SU-DHL-6 (cell line): ENCODE data around the gene FEM1B.

ENCODE experiments used
- H2AFZ ChIP-seq: fragments of 200-600 bp; sonication (generic); 2 replicates; pipeline ENCODE4 v1.6.1; 2014; ENCODE audit warnings: low read depth, mild to moderate bottlenecking, moderate library complexity, mixed read lengths, antibody characterized with exemption, low read length; ENCODE audit not compliant: severe bottlenecking
- H3F3A ChIP-seq: fragments of 200-600 bp; shearing (Covaris generic); 2 replicates; pipeline ENCODE4 v1.6.0; 2016; ENCODE audit warnings: antibody characterized with exemption, mild to moderate bottlenecking; ENCODE audit not compliant: insufficient read depth
- H3K27ac ChIP-seq: fragments of 200-600 bp; sonication (generic); 2 replicates; pipeline ENCODE4 v1.5.1; 2016; ENCODE audit warnings: low read depth, mild to moderate bottlenecking, low read length, moderate library complexity, mixed read lengths
- H3K27me3 ChIP-seq: fragments of 200-600 bp; sonication (generic), shearing (Covaris generic); 2 replicates; pipeline ENCODE4 v1.6.0; 2014; ENCODE audit warnings: mild to moderate bottlenecking, low read length
- H3K36me3 ChIP-seq: fragments of 200-600 bp; sonication (generic); 2 replicates; pipeline ENCODE4 v1.6.1; 2014; ENCODE audit warnings: mild to moderate bottlenecking, low read length, mixed read lengths
- H3K4me2 ChIP-seq: fragments of 300-600, 200-600 bp; shearing (Covaris generic), sonication (generic); 2 replicates; pipeline ENCODE4 v1.6.0; 2014; ENCODE audit warnings: low read length, low read depth, mild to moderate bottlenecking; ENCODE audit not compliant: poor library complexity, severe bottlenecking
- H3K4me3 ChIP-seq: fragments of 200-600 bp; sonication (generic); 2 replicates; pipeline ENCODE4 v1.5.1; 2014; ENCODE audit warnings: antibody characterized with exemption, low read length, mild to moderate bottlenecking, mixed read lengths; ENCODE audit not compliant: insufficient read depth, poor library complexity, severe bottlenecking
- H3K79me2 ChIP-seq: fragments of 200-600 bp; sonication (generic); 2 replicates; pipeline ENCODE4 v1.6.1; 2014; ENCODE audit warnings: mild to moderate bottlenecking, low read length, moderate library complexity; ENCODE audit not compliant: insufficient read depth
- H3K9ac ChIP-seq: fragments of 200-600 bp; sonication (generic); 2 replicates; pipeline ENCODE4 v1.7.0; 2014; ENCODE audit warnings: mild to moderate bottlenecking, low read length
- H3K9me2 ChIP-seq: fragments of 200-600 bp; sonication (generic); replicated peaks from 2 replicates; pipeline ENCODE4 v1.6.1; 2014; ENCODE audit warnings: low read length; ENCODE audit not compliant: insufficient read depth
- H3K9me3 ChIP-seq: fragments of 200-600 bp; sonication (generic); 2 replicates; pipeline ENCODE4 v1.6.1; 2014; ENCODE audit warnings: low read length, mixed read lengths; ENCODE audit not compliant: insufficient read depth
- H4K20me1 ChIP-seq: fragments of 200-600 bp; sonication (generic); 2 replicates; pipeline ENCODE4 v1.6.1; 2014; ENCODE audit warnings: low read depth, mild to moderate bottlenecking, antibody characterized with exemption, low read length, moderate library complexity, mixed read lengths
- CTCF ChIP-seq: fragments of 200-600 bp; sonication (generic); IDR thresholded peaks from one replicate; pipeline ENCODE4 v1.5.1; 2017; ENCODE audit warnings: antibody characterized with exemption, mild to moderate bottlenecking, low read length, moderate library complexity; ENCODE audit not compliant: insufficient read depth, poor library complexity, severe bottlenecking
- EZH2phosphoT487 ChIP-seq: fragments of 200-600 bp; sonication (generic), shearing (Covaris generic); conservative IDR thresholded peaks from 2 replicates; pipeline ENCODE4 v1.6.1; 2018; ENCODE audit warnings: mild to moderate bottlenecking, antibody characterized with exemption, low read length, moderate library complexity, mixed read lengths

FEM1B gene

GRCh38 chr15:68261241-68261640, 16.3 kb upstream of the FEM1B start:
- no peaks in the 10 kb centered on the region for H3K36me3 ChIP-seq
- no peak overlapping the region for H2AFZ ChIP-seq
- H3F3A ChIP-seq: no peaks in the 10 kb centered on the region
- no peaks in the 10 kb centered on the region for H3K9me3 ChIP-seq
- H4K20me1 ChIP-seq: no peaks in the 10 kb centered on the region
- H3K4me3 ChIP-seq: no peak overlapping the region
- no peak overlapping the region for H3K4me2 ChIP-seq
- TF ChIP-seq EZH2phosphoT487 (no peak), CTCF (no peak)
- H3K79me2 ChIP-seq: no peaks in the 10 kb centered on the region
- H3K27me3 ChIP-seq: 0 out of 2 replicates have a peak, but pooled peaks cover 3% of the 10 kb centered on the region
- H3K9me2 ChIP-seq: no peaks in the 10 kb centered on the region
- no peak overlapping the region for H3K27ac ChIP-seq
- H3K9ac ChIP-seq: no peak overlapping the region

GRCh38 chr15:68261980-68262379, 15.6 kb upstream of the FEM1B start:
- no peak overlapping the region for H3K27ac ChIP-seq
- H3K9me2 ChIP-seq: no peaks in the 10 kb centered on the region
- no peaks in the 10 kb centered on the region for H3K9me3 ChIP-seq
- no peaks in the 10 kb centered on the region for H3K36me3 ChIP-seq
- H3K4me3 ChIP-seq: no peak overlapping the region
- TF ChIP-seq CTCF (no peak), EZH2phosphoT487 (no peak)
- no peaks in the 10 kb centered on the region for H4K20me1 ChIP-seq
- H3K79me2 ChIP-seq: no peaks in the 10 kb centered on the region
- 0 out of 2 replicates have a peak, but pooled peaks cover 3% of the 10 kb centered on the region for H3K27me3 ChIP-seq
- no peak overlapping the region for H3K9ac ChIP-seq
- H3F3A ChIP-seq: no peaks in the 10 kb centered on the region
- no peak overlapping the region for H3K4me2 ChIP-seq
- no peak overlapping the region for H2AFZ ChIP-seq

- no peak overlapping the region for H3K9ac ChIP-seq
These were observed 14.8 kb upstream of the FEM1B start for GRCh38 chr15:68262514-68263356.

More at GRCh38 chr15:68262514-68263356, 14.8 kb upstream of the FEM1B start:
- TF ChIP-seq EZH2phosphoT487: no peak
- TF ChIP-seq CTCF: no peak
- no peak overlapping the region for H3K27ac ChIP-seq
- no peaks in the 10 kb centered on the region for H3F3A ChIP-seq
- no peak overlapping the region for H2AFZ ChIP-seq
- no peaks in the 10 kb centered on the region for H3K36me3 ChIP-seq
- H3K9me2 ChIP-seq: no peaks in the 10 kb centered on the region
- H3K27me3 ChIP-seq: 0 out of 2 replicates have a peak, but pooled peaks cover 3% of the 10 kb centered on the region
- no peaks in the 10 kb centered on the region for H3K79me2 ChIP-seq
- H4K20me1 ChIP-seq: no peaks in the 10 kb centered on the region
- H3K4me3 ChIP-seq: no peak overlapping the region
- no peak overlapping the region for H3K4me2 ChIP-seq
- no peaks in the 10 kb centered on the region for H3K9me3 ChIP-seq
